Activated T-cell treated with anti-CD3 and anti-CD28 coated beads, Interleukin-2, amount 50 U/mL, for 1 hour (primary cell): ENCODE data around the gene STAMBPL1.

Source experiments
- DNase-seq: peaks from one replicate; pipeline ENCODE4 v3.0.0-alpha.2; 2020

The STAMBPL1 gene

GRCh38 chr10:88896372-88896993 is 16.4 kb downstream of the STAMBPL1 start:
- DNase-seq: no peak

GRCh38 chr10:88896994-88897853 is 17.2 kb downstream of the STAMBPL1 start:
- DNase-seq: no peak

- no peak for DNase-seq
Measured at GRCh38 chr10:88898727-88899126, 18.7 kb downstream of the STAMBPL1 start.

GRCh38 chr10:88899886-88900285 is 19.8 kb downstream of the STAMBPL1 start:
- DNase-seq: no peak

GRCh38 chr10:88901206-88901983 is 21.4 kb downstream of the STAMBPL1 start:
- DNase-seq: no peak

- DNase-seq: no peak
Measured at GRCh38 chr10:88901984-88902789, 22.1 kb downstream of the STAMBPL1 start.

GRCh38 chr10:88903715-88904114 is 23.7 kb downstream of the STAMBPL1 start:
- DNase-seq: no peak

GRCh38 chr10:88906921-88907320 is 26.9 kb downstream of the STAMBPL1 start:
- no peak for DNase-seq

- no peak for DNase-seq
Measured at GRCh38 chr10:88908194-88908593, 28.1 kb downstream of the STAMBPL1 start.

- no peak for DNase-seq
Measured at GRCh38 chr10:88911116-88911515, 31.1 kb downstream of the STAMBPL1 start.

GRCh38 chr10:88911851-88912250 is 31.8 kb downstream of the STAMBPL1 start:
- no peak for DNase-seq

GRCh38 chr10:88913127-88913526 is 33.1 kb downstream of the STAMBPL1 start:
- DNase-seq: no peak

- no peak for DNase-seq
Measured at GRCh38 chr10:88913788-88914187, 33.7 kb downstream of the STAMBPL1 start.

- DNase-seq: no peak
Measured at GRCh38 chr10:88915781-88916180, 35.7 kb downstream of the STAMBPL1 start.

GRCh38 chr10:88916231-88916630 is 36.2 kb downstream of the STAMBPL1 start:
- DNase-seq: no peak

- no peak for DNase-seq
Measured at GRCh38 chr10:88916986-88917385, 36.9 kb downstream of the STAMBPL1 start.

GRCh38 chr10:88918191-88918905 is 38.3 kb downstream of the STAMBPL1 start:
- DNase-seq: no peak

- DNase-seq: no peak
Measured at GRCh38 chr10:88919041-88919440, 39.0 kb downstream of the STAMBPL1 start.

- DNase-seq: no peak
Measured at GRCh38 chr10:88920198-88920597, 40.2 kb downstream of the STAMBPL1 start.

GRCh38 chr10:88920986-88921593 is 41.0 kb downstream of the STAMBPL1 start:
- no peak for DNase-seq

GRCh38 chr10:88922041-88922440 is 42.0 kb downstream of the STAMBPL1 start:
- DNase-seq: no peak

GRCh38 chr10:88923520-88923919 is 43.5 kb downstream of the STAMBPL1 start:
- no peak for DNase-seq
